ENCODE results near the gene CDCP1.

Gene CDCP1

DNA sequence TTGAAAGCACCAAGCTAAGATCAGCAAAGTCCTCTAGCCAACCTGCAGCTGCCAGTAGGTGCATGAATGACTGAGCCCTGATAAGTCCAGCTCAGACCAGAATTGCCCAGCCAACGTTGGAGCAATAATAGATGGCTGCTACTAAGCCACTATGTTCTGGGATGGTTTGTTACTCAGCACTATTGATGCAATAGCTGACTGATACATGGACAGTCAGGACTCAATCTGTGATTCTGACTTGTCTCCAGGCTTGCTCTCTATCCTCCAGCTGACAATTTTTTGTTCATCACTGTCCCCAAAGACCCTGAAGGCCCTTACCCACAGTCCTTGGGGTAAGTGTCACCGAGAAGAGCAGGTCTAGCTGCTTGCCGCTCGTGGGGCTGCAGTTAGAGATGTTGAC lies 55.3 kb downstream of the CDCP1 start:
- Histone ChIP-seq H3K27me3 (ENCODE audit: insufficient read depth, poor library complexity, severe bottlenecking) (no peaks in the 10 kb centered on the region), H3K4me3 (replicated peaks; ENCODE audit: insufficient read depth, low read length) (no peak overlapping the region), H3K27ac (replicated peaks) (no peak overlapping the region)
- TF ChIP-seq POLR2AphosphoS5 (IDR thresholded peaks at IDR 0.05; ENCODE audit: low read depth) (no peak), SPI1 (IDR thresholded peaks at IDR 0.05; ENCODE audit: borderline replicate concordance, low read depth) (no peak), GABPA (IDR thresholded peaks at IDR 0.05; ENCODE audit: low read depth) (no peak)
- TF ChIP-seq, protein P1, sequence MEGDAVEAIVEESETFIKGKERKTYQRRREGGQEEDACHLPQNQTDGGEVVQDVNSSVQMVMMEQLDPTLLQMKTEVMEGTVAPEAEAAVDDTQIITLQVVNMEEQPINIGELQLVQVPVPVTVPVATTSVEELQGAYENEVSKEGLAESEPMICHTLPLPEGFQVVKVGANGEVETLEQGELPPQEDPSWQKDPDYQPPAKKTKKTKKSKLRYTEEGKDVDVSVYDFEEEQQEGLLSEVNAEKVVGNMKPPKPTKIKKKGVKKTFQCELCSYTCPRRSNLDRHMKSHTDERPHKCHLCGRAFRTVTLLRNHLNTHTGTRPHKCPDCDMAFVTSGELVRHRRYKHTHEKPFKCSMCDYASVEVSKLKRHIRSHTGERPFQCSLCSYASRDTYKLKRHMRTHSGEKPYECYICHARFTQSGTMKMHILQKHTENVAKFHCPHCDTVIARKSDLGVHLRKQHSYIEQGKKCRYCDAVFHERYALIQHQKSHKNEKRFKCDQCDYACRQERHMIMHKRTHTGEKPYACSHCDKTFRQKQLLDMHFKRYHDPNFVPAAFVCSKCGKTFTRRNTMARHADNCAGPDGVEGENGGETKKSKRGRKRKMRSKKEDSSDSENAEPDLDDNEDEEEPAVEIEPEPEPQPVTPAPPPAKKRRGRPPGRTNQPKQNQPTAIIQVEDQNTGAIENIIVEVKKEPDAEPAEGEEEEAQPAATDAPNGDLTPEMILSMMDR (IDR thresholded peaks at IDR 0.05; ENCODE audit: insufficient read depth, low read length), result no peak
- TF ChIP-seq, protein P2, sequence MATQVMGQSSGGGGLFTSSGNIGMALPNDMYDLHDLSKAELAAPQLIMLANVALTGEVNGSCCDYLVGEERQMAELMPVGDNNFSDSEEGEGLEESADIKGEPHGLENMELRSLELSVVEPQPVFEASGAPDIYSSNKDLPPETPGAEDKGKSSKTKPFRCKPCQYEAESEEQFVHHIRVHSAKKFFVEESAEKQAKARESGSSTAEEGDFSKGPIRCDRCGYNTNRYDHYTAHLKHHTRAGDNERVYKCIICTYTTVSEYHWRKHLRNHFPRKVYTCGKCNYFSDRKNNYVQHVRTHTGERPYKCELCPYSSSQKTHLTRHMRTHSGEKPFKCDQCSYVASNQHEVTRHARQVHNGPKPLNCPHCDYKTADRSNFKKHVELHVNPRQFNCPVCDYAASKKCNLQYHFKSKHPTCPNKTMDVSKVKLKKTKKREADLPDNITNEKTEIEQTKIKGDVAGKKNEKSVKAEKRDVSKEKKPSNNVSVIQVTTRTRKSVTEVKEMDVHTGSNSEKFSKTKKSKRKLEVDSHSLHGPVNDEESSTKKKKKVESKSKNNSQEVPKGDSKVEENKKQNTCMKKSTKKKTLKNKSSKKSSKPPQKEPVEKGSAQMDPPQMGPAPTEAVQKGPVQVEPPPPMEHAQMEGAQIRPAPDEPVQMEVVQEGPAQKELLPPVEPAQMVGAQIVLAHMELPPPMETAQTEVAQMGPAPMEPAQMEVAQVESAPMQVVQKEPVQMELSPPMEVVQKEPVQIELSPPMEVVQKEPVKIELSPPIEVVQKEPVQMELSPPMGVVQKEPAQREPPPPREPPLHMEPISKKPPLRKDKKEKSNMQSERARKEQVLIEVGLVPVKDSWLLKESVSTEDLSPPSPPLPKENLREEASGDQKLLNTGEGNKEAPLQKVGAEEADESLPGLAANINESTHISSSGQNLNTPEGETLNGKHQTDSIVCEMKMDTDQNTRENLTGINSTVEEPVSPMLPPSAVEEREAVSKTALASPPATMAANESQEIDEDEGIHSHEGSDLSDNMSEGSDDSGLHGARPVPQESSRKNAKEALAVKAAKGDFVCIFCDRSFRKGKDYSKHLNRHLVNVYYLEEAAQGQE (IDR thresholded peaks at IDR 0.05; ENCODE audit: insufficient replicate concordance, low read depth), result no peak
- DNase-seq (ENCODE audit: low read depth in 1 of 2, low spot score in 1 of 2), result no peak

DNA sequence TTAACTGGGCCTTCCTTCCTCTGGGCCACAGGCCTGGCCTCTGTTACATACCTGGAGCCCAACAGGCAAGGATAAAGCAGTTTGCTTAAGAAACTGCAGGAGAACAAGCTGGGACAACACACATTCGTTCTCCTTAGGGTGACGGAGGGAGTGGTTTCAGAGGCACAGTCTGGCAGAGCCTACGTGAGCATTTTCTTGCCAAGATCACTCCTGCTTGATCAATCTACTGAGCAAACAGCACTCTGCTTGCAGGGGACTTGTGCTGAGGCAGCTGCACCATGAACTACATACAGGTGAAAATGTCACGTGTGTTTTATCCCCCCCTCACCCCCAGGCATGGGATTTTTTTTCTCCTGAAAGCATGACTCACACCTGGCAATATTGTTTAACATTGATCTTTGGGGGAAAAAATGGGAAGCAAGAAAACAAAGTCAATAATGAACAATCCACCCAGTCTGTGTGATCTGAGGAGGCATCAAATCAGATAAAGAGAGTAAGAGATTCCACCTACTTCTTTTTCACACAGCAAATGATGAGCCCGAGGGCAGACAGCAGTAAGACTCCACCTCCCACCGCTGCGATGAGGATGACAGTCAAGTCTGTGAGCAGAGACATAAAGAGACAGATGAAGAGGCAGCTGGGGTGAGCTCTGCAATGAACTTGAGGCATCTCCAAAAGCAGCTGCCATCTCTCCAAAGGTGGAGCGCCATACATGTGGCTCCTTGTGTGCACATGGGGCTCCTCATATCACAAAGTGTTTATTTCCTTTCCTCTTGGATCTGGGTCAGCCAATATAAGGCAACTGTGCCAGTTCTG lies 57.4 kb downstream of the CDCP1 start:
- TF ChIP-seq, protein P2 (IDR thresholded peaks at IDR 0.05; ENCODE audit: insufficient replicate concordance, low read depth), result no peak
- TF ChIP-seq, protein P1 (IDR thresholded peaks at IDR 0.05; ENCODE audit: insufficient read depth, low read length), result no peak
- TF ChIP-seq GABPA (IDR thresholded peaks at IDR 0.05; ENCODE audit: low read depth), result no peak
- no peak for TF ChIP-seq POLR2AphosphoS5 (IDR thresholded peaks at IDR 0.05; ENCODE audit: low read depth)
- TF ChIP-seq SPI1 (IDR thresholded peaks at IDR 0.05; ENCODE audit: borderline replicate concordance, low read depth), result no peak
- no peak overlapping the region for H3K27ac ChIP-seq (replicated peaks)
- no peak overlapping the region for H3K4me3 ChIP-seq (replicated peaks; ENCODE audit: insufficient read depth, low read length)
- no peaks in the 10 kb centered on the region for H3K27me3 ChIP-seq (ENCODE audit: insufficient read depth, poor library complexity, severe bottlenecking)
- DNase-seq (ENCODE audit: low read depth in 1 of 2, low spot score in 1 of 2), result no peak

DNA sequence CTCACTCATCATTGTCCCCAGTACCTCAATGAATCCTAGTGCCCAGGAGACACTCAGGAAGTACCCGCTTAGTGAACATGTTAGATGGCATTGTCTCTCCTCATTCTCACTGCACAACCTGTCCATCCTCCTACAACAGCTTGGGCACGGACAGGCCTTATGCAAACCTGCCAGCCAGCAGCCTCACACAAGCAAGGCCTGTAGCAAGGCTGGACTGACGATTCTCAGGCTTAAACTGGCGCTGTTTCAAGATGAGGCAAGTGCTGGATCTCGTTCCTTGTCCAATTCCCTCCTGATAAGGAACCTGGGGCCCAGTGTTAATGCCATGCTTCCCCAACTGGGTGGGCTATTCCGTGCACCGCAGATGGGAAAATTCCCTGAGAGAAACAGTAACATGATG lies 59.0 kb downstream of the CDCP1 start:
- H3K27ac ChIP-seq (replicated peaks), result no peak overlapping the region
- no peak overlapping the region for H3K4me3 ChIP-seq (replicated peaks; ENCODE audit: insufficient read depth, low read length)
- no peak for DNase-seq (ENCODE audit: low read depth in 1 of 2, low spot score in 1 of 2)
- H3K27me3 ChIP-seq (ENCODE audit: insufficient read depth, poor library complexity, severe bottlenecking), result no peaks in the 10 kb centered on the region
- TF ChIP-seq POLR2AphosphoS5 (IDR thresholded peaks at IDR 0.05; ENCODE audit: low read depth) (no peak), GABPA (IDR thresholded peaks at IDR 0.05; ENCODE audit: low read depth) (no peak), SPI1 (IDR thresholded peaks at IDR 0.05; ENCODE audit: borderline replicate concordance, low read depth) (no peak)
- TF ChIP-seq, protein P2 (IDR thresholded peaks at IDR 0.05; ENCODE audit: insufficient replicate concordance, low read depth), result no peak
- TF ChIP-seq, protein P1 (IDR thresholded peaks at IDR 0.05; ENCODE audit: insufficient read depth, low read length), result no peak
